ENCODE measurements around the gene MPPE1.

Gene MPPE1

GRCh38 chr18:11849841-11850634 lies 58.1 kb downstream of the MPPE1 start:
- no peak for TF ChIP-seq CTCF (IDR thresholded peaks at IDR 0.05; ENCODE audit: low read depth, low read length, missing control alignments)
- H3K4me3 ChIP-seq (replicated peaks; ENCODE audit: low read depth, low read length) = peak overlapping the region; percentile 76

GRCh38 chr18:11849279-11849678 lies 58.8 kb downstream of the MPPE1 start:
- no peak for DNase-seq (ENCODE audit: extremely low read depth, low read depth)
- TF ChIP-seq CTCF (IDR thresholded peaks at IDR 0.05; ENCODE audit: low read depth, low read length, missing control alignments) = no peak
- no peak overlapping the region for H3K4me3 ChIP-seq (replicated peaks; ENCODE audit: low read depth, low read length)

More at GRCh38 chr18:11849841-11850634, 58.1 kb downstream of the MPPE1 start:
- DNase-seq (ENCODE audit: extremely low read depth, low read depth) = peak; percentile 67

GRCh38 chr18:11847811-11848210 lies 60.3 kb downstream of the MPPE1 start:
- no peak overlapping the region for H3K4me3 ChIP-seq (replicated peaks; ENCODE audit: low read depth, low read length)
- TF ChIP-seq CTCF (IDR thresholded peaks at IDR 0.05; ENCODE audit: low read depth, low read length, missing control alignments) = no peak
- DNase-seq (ENCODE audit: extremely low read depth, low read depth) = no peak

- TF ChIP-seq CTCF (IDR thresholded peaks at IDR 0.05; ENCODE audit: low read depth, low read length, missing control alignments) = no peak
- no peak for DNase-seq (ENCODE audit: extremely low read depth, low read depth)
Observed at GRCh38 chr18:11845654-11846053, 62.5 kb downstream of the MPPE1 start.

GRCh38 chr18:11844436-11844835 lies 63.7 kb downstream of the MPPE1 start:
- no peak for TF ChIP-seq CTCF (IDR thresholded peaks at IDR 0.05; ENCODE audit: low read depth, low read length, missing control alignments)
- no peak for DNase-seq (ENCODE audit: extremely low read depth, low read depth)
- no peak overlapping the region for H3K4me3 ChIP-seq (replicated peaks; ENCODE audit: low read depth, low read length)

More at GRCh38 chr18:11845654-11846053, 62.5 kb downstream of the MPPE1 start:
- H3K4me3 ChIP-seq (replicated peaks; ENCODE audit: low read depth, low read length) = no peak overlapping the region

- DNase-seq (ENCODE audit: extremely low read depth, low read depth) = no peak
- no peak overlapping the region for H3K4me3 ChIP-seq (replicated peaks; ENCODE audit: low read depth, low read length)
- TF ChIP-seq CTCF (IDR thresholded peaks at IDR 0.05; ENCODE audit: low read depth, low read length, missing control alignments) = no peak
Observed at GRCh38 chr18:11842562-11842961, 65.6 kb downstream of the MPPE1 start.

Data from HFF-Myc (cell line).